ENCODE measurements around the gene RGS10. TPM values are rescaled to one million over a fixed set of nuclear protein-coding genes. Genes with fewer than 3 reads are reported as not detected.

RGS10 gene
- total RNA-seq, 4 donors from 2014 or later = 3.0 to 64.2 (median 12.0) TPM

DNA sequence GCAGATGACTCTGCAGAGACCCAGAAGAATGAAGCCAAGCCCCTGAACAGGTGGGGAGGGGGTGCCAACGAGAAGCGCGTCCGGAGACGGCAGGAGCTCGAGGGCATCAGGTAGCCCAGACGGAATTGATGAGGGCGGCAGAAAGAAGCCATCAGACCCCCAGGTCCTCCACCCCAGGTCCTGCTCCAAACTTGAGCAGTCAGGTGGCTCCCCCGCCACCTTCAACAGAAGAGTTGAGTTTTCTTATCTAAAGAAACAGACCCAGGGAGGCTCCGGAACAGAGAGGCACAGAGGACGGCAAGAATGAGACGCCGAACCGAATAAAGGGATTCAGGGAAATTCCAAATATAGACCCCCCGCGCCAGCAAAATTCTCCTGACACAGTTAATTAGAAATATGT is 22.2 kb downstream of the RGS10 start:
- in situ Hi-C loops (cut with MboI; ENCODE audit: low sequenced_read_pairs in 4 of 4) (no loop called here), intact Hi-C loops (cut with DNase I; ENCODE audit: low total_unique reads) (no loop called here)
- Histone ChIP-seq H3K27me3 (no peaks in the 10 kb centered on the region), H3K27ac (no peak overlapping the region), H3K4me3 (no peak overlapping the region), H3K9me3 (no peaks in the 10 kb centered on the region), H3K4me1 (no peaks in the 10 kb centered on the region), H3K36me3 (no peaks in the 10 kb centered on the region)
- no peak for ATAC-seq
- DNase-seq = no peak
- no peak for TF ChIP-seq POLR2A (IDR thresholded peaks at IDR 0.05)
- TF ChIP-seq, protein P1, sequence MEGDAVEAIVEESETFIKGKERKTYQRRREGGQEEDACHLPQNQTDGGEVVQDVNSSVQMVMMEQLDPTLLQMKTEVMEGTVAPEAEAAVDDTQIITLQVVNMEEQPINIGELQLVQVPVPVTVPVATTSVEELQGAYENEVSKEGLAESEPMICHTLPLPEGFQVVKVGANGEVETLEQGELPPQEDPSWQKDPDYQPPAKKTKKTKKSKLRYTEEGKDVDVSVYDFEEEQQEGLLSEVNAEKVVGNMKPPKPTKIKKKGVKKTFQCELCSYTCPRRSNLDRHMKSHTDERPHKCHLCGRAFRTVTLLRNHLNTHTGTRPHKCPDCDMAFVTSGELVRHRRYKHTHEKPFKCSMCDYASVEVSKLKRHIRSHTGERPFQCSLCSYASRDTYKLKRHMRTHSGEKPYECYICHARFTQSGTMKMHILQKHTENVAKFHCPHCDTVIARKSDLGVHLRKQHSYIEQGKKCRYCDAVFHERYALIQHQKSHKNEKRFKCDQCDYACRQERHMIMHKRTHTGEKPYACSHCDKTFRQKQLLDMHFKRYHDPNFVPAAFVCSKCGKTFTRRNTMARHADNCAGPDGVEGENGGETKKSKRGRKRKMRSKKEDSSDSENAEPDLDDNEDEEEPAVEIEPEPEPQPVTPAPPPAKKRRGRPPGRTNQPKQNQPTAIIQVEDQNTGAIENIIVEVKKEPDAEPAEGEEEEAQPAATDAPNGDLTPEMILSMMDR (IDR thresholded peaks at IDR 0.05 in 4 of 5, conservative IDR thresholded peaks at IDR 0.05 in 1 of 5) = no peak

DNA sequence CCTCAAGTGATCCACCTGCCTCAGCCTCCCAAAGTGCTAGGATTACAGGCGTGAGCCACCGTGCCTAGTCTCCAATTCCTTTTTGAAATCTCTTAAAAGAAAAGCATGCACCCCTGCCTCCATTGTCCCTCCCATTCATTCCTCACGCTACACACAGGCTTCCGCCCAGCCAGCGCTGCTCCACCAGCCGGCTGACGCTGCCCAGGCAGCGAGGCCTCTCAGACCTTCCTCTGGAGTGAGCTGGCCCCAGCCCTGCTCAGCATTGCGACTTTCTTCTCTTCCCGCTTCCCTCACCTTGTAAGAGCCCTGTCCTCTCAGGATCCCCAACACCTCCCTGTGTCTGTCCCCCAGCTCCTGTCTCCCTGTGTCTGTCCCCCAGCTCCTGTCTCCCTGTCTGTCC is 23.6 kb downstream of the RGS10 start:
- no peak overlapping the region for H3K27ac ChIP-seq
- H3K4me1 ChIP-seq = no peaks in the 10 kb centered on the region
- intact Hi-C loops (cut with DNase I; ENCODE audit: low total_unique reads) (no loop called here), in situ Hi-C loops (cut with MboI; ENCODE audit: low sequenced_read_pairs in 4 of 4) (no loop called here)
- TF ChIP-seq, protein P1 (IDR thresholded peaks at IDR 0.05 in 4 of 5, conservative IDR thresholded peaks at IDR 0.05 in 1 of 5) = no peak
- TF ChIP-seq POLR2A (IDR thresholded peaks at IDR 0.05) = no peak
- DNase-seq (no peak), ATAC-seq (no peak)
- no peaks in the 10 kb centered on the region for H3K36me3 ChIP-seq
- no peaks in the 10 kb centered on the region for H3K27me3 ChIP-seq
- no peak overlapping the region for H3K4me3 ChIP-seq
- H3K9me3 ChIP-seq = no peaks in the 10 kb centered on the region

DNA sequence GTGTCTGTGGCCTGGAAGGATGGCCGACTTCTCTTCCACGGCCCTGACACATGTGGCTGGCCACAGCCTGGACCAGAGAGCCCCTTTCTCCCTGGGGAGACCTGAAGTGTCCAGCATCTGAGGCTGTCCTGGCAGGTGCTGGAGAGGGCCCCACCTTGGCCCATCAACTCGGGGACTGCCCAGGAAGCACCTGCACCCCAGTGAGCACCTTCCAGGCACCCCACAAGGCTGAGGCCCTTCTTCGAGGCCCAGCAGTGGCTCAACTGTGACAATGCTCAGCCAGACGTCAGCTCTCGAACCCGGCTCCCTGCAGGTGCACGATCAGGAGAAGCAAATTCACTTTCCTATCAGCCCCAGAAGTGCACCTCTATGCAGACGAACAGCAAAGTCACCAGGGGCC is 24.3 kb downstream of the RGS10 start:
- no peak overlapping the region for H3K27ac ChIP-seq
- no peaks in the 10 kb centered on the region for H3K4me1 ChIP-seq
- in situ Hi-C loops (cut with MboI; ENCODE audit: low sequenced_read_pairs in 4 of 4) = no loop called here
- no peak for DNase-seq
- no peak for ATAC-seq
- no peak for TF ChIP-seq POLR2A (IDR thresholded peaks at IDR 0.05)
- TF ChIP-seq, protein P1 (IDR thresholded peaks at IDR 0.05 in 4 of 5, conservative IDR thresholded peaks at IDR 0.05 in 1 of 5) = no peak
- H3K9me3 ChIP-seq = no peaks in the 10 kb centered on the region
- no peaks in the 10 kb centered on the region for H3K27me3 ChIP-seq
- intact Hi-C loops (cut with DNase I; ENCODE audit: low total_unique reads) = no loop called here
- H3K4me3 ChIP-seq = no peak overlapping the region
- no peaks in the 10 kb centered on the region for H3K36me3 ChIP-seq

DNA sequence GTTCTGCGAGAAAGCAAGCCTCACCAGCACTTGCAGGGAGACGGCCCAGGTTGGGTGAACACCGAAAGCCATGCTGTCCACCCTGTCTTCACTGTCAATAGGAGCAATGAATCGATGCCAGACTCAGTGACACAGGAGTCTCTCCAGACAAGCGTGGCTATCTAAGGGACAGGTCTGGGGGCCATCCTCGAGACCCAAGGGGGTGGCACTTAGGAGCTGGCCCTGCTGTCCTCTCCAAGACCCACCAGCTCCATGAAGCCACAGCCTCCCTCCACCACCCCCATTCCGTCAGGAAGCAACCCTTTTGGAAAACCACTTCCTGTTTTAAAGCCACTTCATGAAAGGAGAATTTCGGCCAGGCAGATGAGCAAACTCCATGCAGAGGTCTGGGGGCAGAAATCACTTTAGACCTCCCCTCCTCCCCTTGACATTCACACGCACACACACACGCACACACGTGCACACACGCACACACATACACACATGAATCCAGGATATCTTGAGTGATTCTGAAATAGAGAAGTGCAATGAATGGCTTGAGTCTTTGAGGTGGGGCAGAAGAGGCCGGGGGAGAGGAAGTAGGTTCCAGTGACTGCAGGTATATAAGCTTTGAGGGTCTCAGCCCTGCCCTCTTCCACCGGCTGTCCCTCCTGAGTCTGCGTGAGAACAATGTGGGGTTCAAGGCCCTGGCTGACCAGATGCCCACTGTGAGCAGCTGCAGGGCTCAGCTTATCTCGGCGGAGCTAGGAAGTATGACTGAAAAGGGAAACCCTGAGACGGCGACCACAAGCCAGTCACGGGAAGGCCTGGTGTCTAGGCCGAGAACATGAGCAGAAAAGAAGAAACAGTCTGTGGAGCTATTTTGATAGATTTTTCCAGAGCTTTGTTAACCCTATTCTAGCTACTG is 25.0 kb downstream of the RGS10 start:
- TF ChIP-seq POLR2A (IDR thresholded peaks at IDR 0.05) = no peak
- TF ChIP-seq, protein P1 (IDR thresholded peaks at IDR 0.05 in 4 of 5, conservative IDR thresholded peaks at IDR 0.05 in 1 of 5) = no peak
- ATAC-seq (no peak), DNase-seq (peak in 1 of 2 donors; percentile 37)
- no peak overlapping the region for H3K27ac ChIP-seq
- H3K9me3 ChIP-seq = no peaks in the 10 kb centered on the region
- H3K27me3 ChIP-seq = no peaks in the 10 kb centered on the region
- no peaks in the 10 kb centered on the region for H3K36me3 ChIP-seq
- H3K4me1 ChIP-seq = no peaks in the 10 kb centered on the region
- H3K4me3 ChIP-seq = no peak overlapping the region
- in situ Hi-C loops (cut with MboI; ENCODE audit: low sequenced_read_pairs in 4 of 4) (no loop called here), intact Hi-C loops (cut with DNase I; ENCODE audit: low total_unique reads) (no loop called here)
